Measurements from ENCODE around the gene CD44. TPM values are rescaled to one million over a fixed set of nuclear protein-coding genes. Genes with fewer than 3 reads are reported as not detected.
A peak's percentile ranks its signal among the peaks of the same experiment; 100 is the strongest.

The CD44 gene
- polyA plus RNA-seq, 1 of the 3 experiments (the other 2 are of a cell fraction) = 457 TPM

- DNase-seq = no peak
- peaks cover 32 to 49% of the 10 kb centered on the region in 2 experiments for H3K4me1 ChIP-seq (ENCODE audit: control insufficient read depth in 1 of 2, insufficient read depth in 2 of 2, low read depth in 1 of 2, low read length in 1 of 2)
- H3K9me3 ChIP-seq = no peaks in the 10 kb centered on the region
- no peak overlapping the region for H2AFZ ChIP-seq (ENCODE audit: low read depth)
- no peaks in the 10 kb centered on the region for H3K9me2 ChIP-seq
- H4K20me1 ChIP-seq (ENCODE audit: insufficient read depth) = peaks cover 26% of the 10 kb centered on the region
- peaks cover 0 to 10% of the 10 kb centered on the region in 2 experiments for H3K36me3 ChIP-seq (replicated peaks in 1 of 2; ENCODE audit: control insufficient read depth in 1 of 2, insufficient read depth in 2 of 2, low read length in 1 of 2)
- no peak overlapping the region for H3K4me2 ChIP-seq
- TF ChIP-seq SMC3 (IDR thresholded peaks at IDR 0.05; ENCODE audit: low read depth, low read length) (no peak), GABPA (IDR thresholded peaks at IDR 0.05; ENCODE audit: low read depth) (no peak), EZH2phosphoT487 (IDR thresholded peaks at IDR 0.05; ENCODE audit: borderline replicate concordance, low read depth) (no peak), JUND (IDR thresholded peaks at IDR 0.05) (no peak), YY1 (IDR thresholded peaks at IDR 0.05; ENCODE audit: low read depth) (no peak), REST (IDR thresholded peaks at IDR 0.05; ENCODE audit: low read depth, low read length) (no peak), GATA2 (CRISPR knock-in tag; IDR thresholded peaks at IDR 0.05) (no peak)
- peak overlapping the region in 1 of 2 experiments; percentile 96; a peak in 2 of 4 replicates for H3K27ac ChIP-seq (ENCODE audit: low read depth in 2 of 2, low read length in 1 of 2)
- ChIA-PET CTCF (interaction anchor here (0.6 to 1.8 kb wide), 7 partner anchors 13 to 229 kb away, joined by 3 to 5 read pairs (median 3); no protein-coding TSS in a partner anchor), POLR2A (no interaction called here)
- no peak overlapping the region for H3K4me3 ChIP-seq (ENCODE audit: low read depth in 2 of 2, low read length in 1 of 2)
- H3K79me2 ChIP-seq (ENCODE audit: insufficient read depth) = peaks cover 96% of the 10 kb centered on the region
- H3K27me3 ChIP-seq (ENCODE audit: insufficient read depth) = no peaks in the 10 kb centered on the region
- peaks cover 60% of the 10 kb centered on the region for H3F3A ChIP-seq (replicated peaks; ENCODE audit: insufficient read depth)
- WGBS (ENCODE audit: low lambda C conversion rate) = 80% methylated on average over 2 of the region's 2 CpGs
- no peak overlapping the region for H3K9ac ChIP-seq
Observed at GRCh38 chr11:35162745-35163144, 23.8 kb downstream of the CD44 start.

- H4K20me1 ChIP-seq (ENCODE audit: insufficient read depth) = peaks cover 22% of the 10 kb centered on the region
- no peaks in the 10 kb centered on the region for H3K9me2 ChIP-seq
- peaks cover 32 to 49% of the 10 kb centered on the region in 2 experiments for H3K4me1 ChIP-seq (ENCODE audit: control insufficient read depth in 1 of 2, insufficient read depth in 2 of 2, low read depth in 1 of 2, low read length in 1 of 2)
- H3K36me3 ChIP-seq (replicated peaks in 1 of 2; ENCODE audit: control insufficient read depth in 1 of 2, insufficient read depth in 2 of 2, low read length in 1 of 2) = peaks cover 0 to 10% of the 10 kb centered on the region in 2 experiments
- peaks cover 96% of the 10 kb centered on the region for H3K79me2 ChIP-seq (ENCODE audit: insufficient read depth)
- no peak overlapping the region for H3K4me3 ChIP-seq (ENCODE audit: low read depth in 2 of 2, low read length in 1 of 2)
- H3K9ac ChIP-seq = no peak overlapping the region
- WGBS (ENCODE audit: low lambda C conversion rate) = 13% methylated on average over 2 of the region's 2 CpGs
- H3K4me2 ChIP-seq = no peak overlapping the region
- no peak for DNase-seq
- H3K27me3 ChIP-seq (ENCODE audit: insufficient read depth) = no peaks in the 10 kb centered on the region
- peak overlapping the region in 1 of 2 experiments; percentile 96; a peak in 2 of 4 replicates for H3K27ac ChIP-seq (ENCODE audit: low read depth in 2 of 2, low read length in 1 of 2)
- H2AFZ ChIP-seq (ENCODE audit: low read depth) = no peak overlapping the region
- ChIA-PET CTCF (interaction anchor here (0.6 to 1.8 kb wide), 8 partner anchors 8 to 229 kb away, joined by 3 to 5 read pairs (median 3); no protein-coding TSS in a partner anchor), POLR2A (no interaction called here)
- H3F3A ChIP-seq (replicated peaks; ENCODE audit: insufficient read depth) = peaks cover 61% of the 10 kb centered on the region
- no peaks in the 10 kb centered on the region for H3K9me3 ChIP-seq
- no peak for TF ChIP-seq NRF1 (IDR thresholded peaks at IDR 0.05; ENCODE audit: low read depth, low read length)
- TF ChIP-seq TCF12 (IDR thresholded peaks at IDR 0.05) = peak; percentile 79
- no peak for TF ChIP-seq FOXM1 (IDR thresholded peaks at IDR 0.05; ENCODE audit: low read depth)
- TF ChIP-seq FOSL2 (IDR thresholded peaks at IDR 0.05; ENCODE audit: borderline replicate concordance, low read depth) = peak; percentile 52; the same call in 1 of the 2 replicates
- no peak for TF ChIP-seq MXI1 (IDR thresholded peaks at IDR 0.05; ENCODE audit: low read depth, low read length)
- no peak for TF ChIP-seq SIN3A (IDR thresholded peaks at IDR 0.05; ENCODE audit: borderline replicate concordance, low read depth, low read length)
- no peak for TF ChIP-seq YY1 (IDR thresholded peaks at IDR 0.05; ENCODE audit: low read depth)
- TF ChIP-seq GABPA (IDR thresholded peaks at IDR 0.05; ENCODE audit: low read depth) = no peak
- TF ChIP-seq SMC3 (IDR thresholded peaks at IDR 0.05; ENCODE audit: low read depth, low read length) = no peak
- TF ChIP-seq, protein P1, sequence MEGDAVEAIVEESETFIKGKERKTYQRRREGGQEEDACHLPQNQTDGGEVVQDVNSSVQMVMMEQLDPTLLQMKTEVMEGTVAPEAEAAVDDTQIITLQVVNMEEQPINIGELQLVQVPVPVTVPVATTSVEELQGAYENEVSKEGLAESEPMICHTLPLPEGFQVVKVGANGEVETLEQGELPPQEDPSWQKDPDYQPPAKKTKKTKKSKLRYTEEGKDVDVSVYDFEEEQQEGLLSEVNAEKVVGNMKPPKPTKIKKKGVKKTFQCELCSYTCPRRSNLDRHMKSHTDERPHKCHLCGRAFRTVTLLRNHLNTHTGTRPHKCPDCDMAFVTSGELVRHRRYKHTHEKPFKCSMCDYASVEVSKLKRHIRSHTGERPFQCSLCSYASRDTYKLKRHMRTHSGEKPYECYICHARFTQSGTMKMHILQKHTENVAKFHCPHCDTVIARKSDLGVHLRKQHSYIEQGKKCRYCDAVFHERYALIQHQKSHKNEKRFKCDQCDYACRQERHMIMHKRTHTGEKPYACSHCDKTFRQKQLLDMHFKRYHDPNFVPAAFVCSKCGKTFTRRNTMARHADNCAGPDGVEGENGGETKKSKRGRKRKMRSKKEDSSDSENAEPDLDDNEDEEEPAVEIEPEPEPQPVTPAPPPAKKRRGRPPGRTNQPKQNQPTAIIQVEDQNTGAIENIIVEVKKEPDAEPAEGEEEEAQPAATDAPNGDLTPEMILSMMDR (IDR thresholded peaks at IDR 0.05) = no peak
- peak; percentile 29; the same call in 1 of the 2 replicates for TF ChIP-seq JUND (IDR thresholded peaks at IDR 0.05)
- no peak for TF ChIP-seq EZH2phosphoT487 (IDR thresholded peaks at IDR 0.05; ENCODE audit: borderline replicate concordance, low read depth)
- no peak for TF ChIP-seq RXRA (IDR thresholded peaks at IDR 0.05; ENCODE audit: borderline replicate concordance, low read depth)
- TF ChIP-seq CHD2 (IDR thresholded peaks at IDR 0.05; ENCODE audit: low read length, partially characterized antibody) = no peak
- TF ChIP-seq, protein P2, sequence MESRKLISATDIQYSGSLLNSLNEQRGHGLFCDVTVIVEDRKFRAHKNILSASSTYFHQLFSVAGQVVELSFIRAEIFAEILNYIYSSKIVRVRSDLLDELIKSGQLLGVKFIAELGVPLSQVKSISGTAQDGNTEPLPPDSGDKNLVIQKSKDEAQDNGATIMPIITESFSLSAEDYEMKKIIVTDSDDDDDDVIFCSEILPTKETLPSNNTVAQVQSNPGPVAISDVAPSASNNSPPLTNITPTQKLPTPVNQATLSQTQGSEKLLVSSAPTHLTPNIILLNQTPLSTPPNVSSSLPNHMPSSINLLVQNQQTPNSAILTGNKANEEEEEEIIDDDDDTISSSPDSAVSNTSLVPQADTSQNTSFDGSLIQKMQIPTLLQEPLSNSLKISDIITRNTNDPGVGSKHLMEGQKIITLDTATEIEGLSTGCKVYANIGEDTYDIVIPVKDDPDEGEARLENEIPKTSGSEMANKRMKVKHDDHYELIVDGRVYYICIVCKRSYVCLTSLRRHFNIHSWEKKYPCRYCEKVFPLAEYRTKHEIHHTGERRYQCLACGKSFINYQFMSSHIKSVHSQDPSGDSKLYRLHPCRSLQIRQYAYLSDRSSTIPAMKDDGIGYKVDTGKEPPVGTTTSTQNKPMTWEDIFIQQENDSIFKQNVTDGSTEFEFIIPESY (IDR thresholded peaks at IDR 0.05; ENCODE audit: borderline replicate concordance, low read depth) = no peak
- no peak for TF ChIP-seq RCOR1 (IDR thresholded peaks at IDR 0.05; ENCODE audit: low read length)
- TF ChIP-seq, protein P3, sequence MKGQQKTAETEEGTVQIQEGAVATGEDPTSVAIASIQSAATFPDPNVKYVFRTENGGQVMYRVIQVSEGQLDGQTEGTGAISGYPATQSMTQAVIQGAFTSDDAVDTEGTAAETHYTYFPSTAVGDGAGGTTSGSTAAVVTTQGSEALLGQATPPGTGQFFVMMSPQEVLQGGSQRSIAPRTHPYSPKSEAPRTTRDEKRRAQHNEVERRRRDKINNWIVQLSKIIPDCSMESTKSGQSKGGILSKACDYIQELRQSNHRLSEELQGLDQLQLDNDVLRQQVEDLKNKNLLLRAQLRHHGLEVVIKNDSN (IDR thresholded peaks at IDR 0.05; ENCODE audit: borderline replicate concordance, low read depth) = no peak
- TF ChIP-seq RFX5 (IDR thresholded peaks at IDR 0.05; ENCODE audit: low read length) = no peak
Observed at GRCh38 chr11:35163209-35163608, 24.2 kb downstream of the CD44 start.
